Vagina (tissue), 2 donors: ENCODE results near the gene PDK4.

ENCODE experiments used
- CTCF ChIP-seq, 3 experiments: fragments of 450-650 bp in 2 of 3; fragments of 200-600 bp in 1 of 3; sonication (generic) in 1 of 3; IDR thresholded peaks; one replicate each; pipeline ENCODE4 v1.5.1; 2017 to 2019; ENCODE audit warnings: antibody characterized with exemption in 3 of 3, mild to moderate bottlenecking in 2 of 3, moderate library complexity in 2 of 3
- POLR2A ChIP-seq, 2 donors: fragments of 450-650 bp; IDR thresholded peaks; one replicate each; pipeline ENCODE4 v1.6.1; 2017; ENCODE audit warnings: antibody characterized with exemption in 2 of 2, mild to moderate bottlenecking in 2 of 2, moderate library complexity in 2 of 2
- POLR2AphosphoS5 ChIP-seq, 2 donors: sonication (generic); formaldehyde crosslinking; IDR thresholded peaks; one replicate each; pipeline ENCODE4 v1.9.0; 2017; ENCODE audit warnings: antibody characterized with exemption in 2 of 2, mild to moderate bottlenecking in 2 of 2, low read depth in 1 of 2; ENCODE audit not compliant: insufficient read depth in 1 of 2

DNA sequence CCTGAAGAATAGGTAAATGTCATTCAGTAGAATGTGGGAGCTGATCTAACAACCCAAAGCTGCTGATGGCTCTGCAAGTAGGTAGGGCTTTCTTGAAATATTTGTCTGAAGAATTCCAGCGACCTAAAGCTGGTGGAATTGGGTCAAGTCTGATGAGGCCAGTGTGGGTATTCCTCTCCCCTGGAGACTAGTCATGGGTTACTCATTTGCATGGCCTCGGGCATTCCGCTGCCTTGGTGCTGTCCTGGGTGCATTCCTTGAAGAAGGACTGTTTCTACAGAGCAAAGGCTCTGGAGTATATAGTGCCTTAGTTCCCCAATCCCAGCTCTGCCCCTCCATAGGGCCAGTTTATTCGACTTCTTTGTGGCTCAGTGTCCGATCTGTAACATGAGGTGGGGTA, 19.2 kb downstream of the PDK4 start:
- TF ChIP-seq CTCF (IDR thresholded peaks at IDR 0.05): no peak
- no peak for TF ChIP-seq POLR2A (IDR thresholded peaks at IDR 0.05)
- TF ChIP-seq POLR2AphosphoS5 (IDR thresholded peaks at IDR 0.05; ENCODE audit: insufficient read depth in 1 of 2, low read depth in 1 of 2): no peak
